GM12873 (cell line): ENCODE results near the gene CISD3.

Source experiments
- TF ChIP-seq, protein P1 (sequence below): IDR thresholded peaks from 2 replicates; pipeline ENCODE4 v1.5.1; 2012; ENCODE audit warnings: low read depth, mild to moderate bottlenecking, moderate library complexity, low read length, control low read depth; ENCODE audit not compliant: insufficient read depth; ENCODE audit errors: missing control alignments

The CISD3 gene

GRCh38 chr17:38748149-38748891 lies 18.2 kb downstream of the CISD3 start, which contains the start of gene PCGF2:
Gene PCGF2, minus strand, starts transcription at chr17:38748336. Its CDS starts 7,934 bp downstream, at chr17:38740402.
- TF ChIP-seq, protein P1, sequence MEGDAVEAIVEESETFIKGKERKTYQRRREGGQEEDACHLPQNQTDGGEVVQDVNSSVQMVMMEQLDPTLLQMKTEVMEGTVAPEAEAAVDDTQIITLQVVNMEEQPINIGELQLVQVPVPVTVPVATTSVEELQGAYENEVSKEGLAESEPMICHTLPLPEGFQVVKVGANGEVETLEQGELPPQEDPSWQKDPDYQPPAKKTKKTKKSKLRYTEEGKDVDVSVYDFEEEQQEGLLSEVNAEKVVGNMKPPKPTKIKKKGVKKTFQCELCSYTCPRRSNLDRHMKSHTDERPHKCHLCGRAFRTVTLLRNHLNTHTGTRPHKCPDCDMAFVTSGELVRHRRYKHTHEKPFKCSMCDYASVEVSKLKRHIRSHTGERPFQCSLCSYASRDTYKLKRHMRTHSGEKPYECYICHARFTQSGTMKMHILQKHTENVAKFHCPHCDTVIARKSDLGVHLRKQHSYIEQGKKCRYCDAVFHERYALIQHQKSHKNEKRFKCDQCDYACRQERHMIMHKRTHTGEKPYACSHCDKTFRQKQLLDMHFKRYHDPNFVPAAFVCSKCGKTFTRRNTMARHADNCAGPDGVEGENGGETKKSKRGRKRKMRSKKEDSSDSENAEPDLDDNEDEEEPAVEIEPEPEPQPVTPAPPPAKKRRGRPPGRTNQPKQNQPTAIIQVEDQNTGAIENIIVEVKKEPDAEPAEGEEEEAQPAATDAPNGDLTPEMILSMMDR: no peak

DNA sequence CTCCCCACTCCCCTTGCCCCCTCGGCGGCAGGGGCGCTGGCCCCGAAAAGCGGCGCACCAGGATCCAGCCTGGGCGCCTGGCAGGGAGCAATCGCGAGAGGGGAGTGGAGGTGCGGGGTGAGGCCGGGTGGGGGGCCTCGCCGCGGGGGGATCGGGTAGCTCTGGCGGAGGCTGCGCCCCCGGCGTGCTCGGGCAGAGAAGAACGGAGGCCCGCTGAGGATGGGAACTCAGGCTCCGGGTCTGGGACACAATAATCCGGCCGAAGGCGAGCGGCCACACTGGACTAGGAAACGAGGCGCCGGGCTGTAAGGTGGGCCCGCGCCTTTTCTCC lies 18.7 kb downstream of the CISD3 start:
- TF ChIP-seq, protein P1: no peak

GRCh38 chr17:38749223-38750043 lies 19.3 kb downstream of the CISD3 start:
- TF ChIP-seq, protein P1: no peak

- TF ChIP-seq, protein P1: no peak
Measured at GRCh38 chr17:38750044-38750311, 19.8 kb downstream of the CISD3 start.

GRCh38 chr17:38750312-38751121 lies 20.4 kb downstream of the CISD3 start:
- TF ChIP-seq, protein P1: no peak

GRCh38 chr17:38751144-38751807 lies 21.1 kb downstream of the CISD3 start:
- TF ChIP-seq, protein P1: no peak
